Measurements from ENCODE around the gene PHF21A.

Gene PHF21A

DNA sequence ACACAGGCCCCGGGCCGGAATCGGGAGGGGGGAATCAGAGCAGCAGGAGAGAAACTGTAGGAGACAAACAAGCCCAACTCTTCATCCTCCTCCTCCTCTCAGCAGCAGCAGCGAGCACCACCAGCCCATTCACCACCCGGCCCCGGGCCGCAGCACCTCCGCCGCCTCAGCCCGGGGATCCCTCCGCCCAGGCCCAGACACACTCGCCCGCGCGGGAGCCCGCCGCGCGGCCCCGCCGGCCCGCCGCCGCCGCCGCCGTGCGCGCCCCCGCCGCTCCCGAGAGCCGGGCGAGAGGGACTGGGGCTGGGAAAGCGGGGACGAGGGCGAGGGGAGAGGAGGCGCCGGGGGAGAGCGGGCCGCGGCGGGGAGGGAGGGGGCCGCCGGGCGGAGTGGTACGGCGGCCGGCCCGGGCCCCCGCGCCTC lies at the start of gene PHF21A:
PHF21A (minus strand) TSS at position 154 of the 423 bp plus-strand sequence. CDS start 37,235 bp downstream, outside the sequence.
- DNase-seq (ENCODE audit: low read depth in 2 of 2, low spot score in 1 of 2), result peak; percentile 64 to 74

DNA sequence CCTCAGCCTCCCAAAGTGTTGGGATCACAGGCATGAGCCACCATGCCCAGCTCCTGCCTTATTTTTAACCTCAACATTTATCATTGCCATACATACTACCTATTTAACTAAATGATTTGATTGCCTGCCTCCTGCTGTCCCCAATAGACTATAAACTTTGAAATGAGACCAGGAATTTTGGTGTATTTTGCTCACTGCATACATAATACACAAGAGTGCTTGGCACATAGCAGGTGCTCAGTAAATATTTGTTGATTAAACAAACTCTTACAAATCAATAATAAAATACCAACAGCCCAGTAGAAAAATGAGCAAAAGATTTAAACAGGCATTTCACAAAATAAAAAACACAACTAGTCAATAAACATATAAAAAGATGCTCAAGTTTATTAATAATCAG lies 49.5 kb upstream of the PHF21A start:
- no peak for DNase-seq (ENCODE audit: low read depth in 2 of 2, low spot score in 1 of 2)

DNA sequence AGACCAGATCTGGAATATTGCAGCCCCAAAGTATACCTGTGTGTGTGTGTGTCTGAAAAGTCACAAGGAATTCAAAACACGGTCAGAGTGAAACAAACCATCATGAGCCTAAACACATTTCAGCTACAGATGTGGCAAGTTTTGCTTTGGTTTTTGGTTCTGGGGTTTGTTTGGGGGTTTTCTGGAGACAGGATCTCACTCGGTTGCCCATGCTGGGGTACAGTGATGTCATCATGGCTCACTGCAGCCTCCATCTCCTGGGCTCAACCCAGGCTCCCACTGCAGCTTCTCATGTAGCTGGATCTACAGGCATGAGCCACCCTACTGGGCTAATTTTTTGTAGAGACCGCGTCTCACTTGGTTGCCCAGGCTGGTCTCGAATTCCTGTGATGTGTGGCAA lies 41.4 kb upstream of the PHF21A start:
- no peak for DNase-seq (ENCODE audit: low read depth in 2 of 2, low spot score in 1 of 2)

DNA sequence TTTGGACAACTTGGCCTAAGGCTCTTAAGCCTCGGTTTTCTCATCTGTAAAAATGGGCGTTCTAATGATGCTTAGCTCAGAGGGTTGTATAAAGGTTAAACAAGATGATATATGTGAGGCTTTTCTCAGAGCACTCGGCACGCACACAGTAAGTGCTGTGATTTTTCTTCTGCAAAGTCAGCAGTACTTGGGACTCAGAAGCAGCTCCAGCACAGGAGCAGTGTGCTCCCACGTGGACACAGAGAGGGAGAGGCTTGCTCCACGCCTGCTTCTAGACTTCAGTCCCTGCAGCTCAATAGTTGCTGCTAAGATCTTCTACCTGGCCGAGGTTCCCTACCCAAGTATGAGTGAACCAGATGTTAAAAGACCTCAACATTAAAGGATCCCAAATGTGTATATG lies 39.9 kb upstream of the PHF21A start:
- DNase-seq (ENCODE audit: low read depth in 2 of 2, low spot score in 1 of 2), result no peak

DNA sequence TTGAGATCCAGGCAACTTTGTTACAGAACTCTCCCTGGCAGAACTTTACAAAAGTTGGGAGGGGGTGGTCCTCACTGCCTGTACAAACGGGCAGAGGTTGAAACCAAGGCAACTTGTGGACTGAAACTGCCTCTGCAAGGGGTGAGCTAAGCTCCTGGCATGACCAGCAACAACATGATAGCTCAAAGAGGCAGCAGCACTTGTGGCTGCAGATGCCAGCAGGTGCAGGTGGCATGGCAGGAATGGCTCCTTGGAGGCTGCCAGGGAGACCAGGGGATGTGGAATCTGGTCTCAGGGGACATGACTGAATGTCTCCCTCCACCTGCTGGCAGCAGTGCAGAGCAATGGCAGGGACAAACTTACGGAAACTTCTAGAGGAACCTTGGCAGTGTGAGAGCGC lies 38.8 kb upstream of the PHF21A start:
- DNase-seq (ENCODE audit: low read depth in 2 of 2, low spot score in 1 of 2), result no peak

DNA sequence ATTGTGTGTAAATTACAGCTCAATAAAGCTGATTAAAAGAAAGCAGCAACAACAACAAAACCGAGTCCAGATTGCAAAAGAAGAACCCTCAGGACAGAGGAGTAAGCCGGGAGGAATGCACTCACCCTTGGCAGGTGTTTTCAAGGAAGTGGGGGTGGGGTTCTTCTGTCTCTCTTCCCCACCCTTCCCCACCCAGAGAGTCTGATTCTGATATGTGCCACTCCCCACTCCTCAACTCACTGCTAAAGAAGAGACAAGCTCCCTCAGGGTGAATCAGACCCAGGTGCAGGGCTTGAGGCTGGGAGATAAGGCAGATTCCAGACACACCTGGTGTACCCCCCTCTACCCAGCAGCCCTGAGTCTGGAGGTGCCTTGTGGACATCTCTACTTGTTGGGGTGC lies 38.4 kb upstream of the PHF21A start:
- DNase-seq (ENCODE audit: low read depth in 2 of 2, low spot score in 1 of 2), result no peak

DNA sequence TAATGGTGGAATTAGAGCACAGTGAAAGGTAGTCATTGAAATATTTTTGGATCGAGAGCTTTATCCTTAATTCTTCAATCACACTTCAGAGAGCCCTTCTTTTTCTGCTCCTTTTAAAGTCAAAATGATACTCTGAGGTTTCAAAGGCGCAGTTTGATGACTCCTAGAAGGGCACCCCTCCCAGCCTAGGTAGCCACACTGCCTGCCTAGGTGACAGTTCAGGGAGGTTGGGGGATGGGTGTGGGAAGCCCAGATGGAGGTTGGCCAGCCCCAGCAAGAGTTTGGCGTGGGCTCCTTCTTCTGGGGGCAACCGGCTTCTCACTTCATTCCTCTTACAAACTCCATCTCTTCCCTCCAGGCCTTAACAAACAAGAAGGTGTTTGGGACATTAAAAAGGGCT lies 28.6 kb upstream of the PHF21A start:
- no peak for DNase-seq (ENCODE audit: low read depth in 2 of 2, low spot score in 1 of 2)

DNA sequence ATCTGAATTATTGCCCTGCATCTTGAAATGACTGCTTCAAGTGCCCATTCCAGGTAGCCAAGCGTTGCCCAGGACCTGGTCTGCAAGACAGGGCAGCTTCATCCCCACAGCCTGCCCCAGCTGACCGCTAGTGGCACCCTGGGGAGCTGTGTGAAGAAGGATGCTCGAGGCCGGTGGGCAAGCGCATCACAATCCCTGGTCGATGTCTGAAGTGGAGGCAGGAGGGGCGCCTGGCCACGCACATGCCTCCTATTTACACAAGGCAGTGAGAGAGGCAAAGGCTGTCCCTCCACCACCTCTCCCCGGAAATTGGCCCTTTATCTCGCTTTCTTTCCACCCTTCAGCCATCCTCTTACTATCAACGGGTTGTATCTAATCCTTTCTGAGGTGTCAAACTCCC lies 28.1 kb upstream of the PHF21A start:
- DNase-seq (ENCODE audit: low read depth in 2 of 2, low spot score in 1 of 2), result no peak

DNA sequence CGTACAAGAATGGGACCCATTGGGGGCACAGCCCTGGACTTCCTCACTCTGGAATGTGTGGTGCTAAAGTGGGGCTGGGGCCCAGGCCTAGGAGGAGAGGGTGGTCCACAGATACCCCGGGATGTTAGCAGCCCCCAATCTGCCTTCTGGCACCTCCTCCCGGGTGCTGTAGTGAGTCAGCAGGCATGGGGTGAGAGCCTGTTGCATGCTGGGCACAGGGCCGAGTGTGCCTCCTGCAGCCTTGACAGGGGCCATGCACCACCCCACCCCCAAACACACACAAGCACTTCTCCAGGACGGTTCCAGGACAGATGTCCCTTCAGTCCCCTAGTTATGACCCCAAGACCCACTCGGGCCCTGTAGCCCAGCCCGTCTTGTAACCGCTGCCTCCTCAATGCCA lies 23.5 kb upstream of the PHF21A start:
- no peak for DNase-seq (ENCODE audit: low read depth in 2 of 2, low spot score in 1 of 2)

DNA sequence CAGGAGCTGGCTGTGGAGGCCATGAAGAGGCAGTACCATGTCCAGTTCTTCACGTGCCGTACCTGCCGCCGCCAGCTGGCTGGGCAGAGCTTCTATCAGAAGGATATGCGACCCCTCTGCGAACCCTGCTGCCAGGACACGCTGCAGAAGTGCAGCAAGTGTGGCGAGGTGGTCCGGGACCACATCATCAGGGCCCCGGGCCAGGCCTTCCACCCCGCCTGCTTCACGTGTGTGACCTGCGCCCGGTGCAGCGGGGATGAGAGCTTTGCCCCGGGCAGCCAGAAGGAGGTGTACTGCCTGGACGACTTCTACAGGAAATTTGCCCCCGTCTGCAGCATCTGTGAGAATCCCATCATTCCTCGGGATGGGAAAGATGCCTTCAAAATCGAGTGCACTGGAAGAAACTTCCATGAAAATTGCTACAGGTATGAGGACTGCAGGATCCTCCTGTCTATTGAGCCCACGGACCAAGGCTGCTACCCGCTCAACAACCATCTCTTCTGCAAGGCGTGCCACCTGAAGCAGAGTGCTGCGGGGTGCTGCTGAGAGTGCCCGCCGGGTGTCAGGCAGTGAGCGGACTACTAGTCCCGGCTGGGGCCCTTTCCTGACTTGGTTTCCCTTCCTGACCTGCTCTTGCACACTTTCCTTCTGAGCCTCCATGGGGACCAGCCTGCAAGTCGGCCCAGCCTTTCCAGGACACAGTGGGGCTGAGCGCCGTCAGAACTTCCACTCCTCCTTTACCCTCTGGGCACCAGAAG lies 22.0 kb upstream of the PHF21A start:
- no peak for DNase-seq (ENCODE audit: low read depth in 2 of 2, low spot score in 1 of 2)

DNA sequence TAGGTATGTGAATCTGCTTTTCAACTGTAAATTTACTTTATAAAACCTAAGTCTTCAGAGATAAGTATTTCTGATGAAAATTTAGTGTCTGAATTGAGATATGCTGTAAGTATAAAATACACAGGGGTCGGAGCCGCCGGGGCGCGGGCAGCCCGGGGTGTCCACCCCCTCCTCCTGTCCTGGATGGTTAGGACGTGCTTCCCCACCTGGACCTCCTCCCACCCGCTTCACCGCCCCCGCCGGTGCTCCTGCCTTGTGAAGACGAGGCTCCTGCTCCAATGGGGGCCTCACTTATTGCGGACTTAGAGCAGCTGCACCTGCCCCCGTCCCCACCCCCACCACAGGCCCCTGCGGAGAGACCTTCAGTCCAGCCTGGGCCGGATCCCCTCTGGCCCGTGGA lies 21.3 kb upstream of the PHF21A start:
- DNase-seq (ENCODE audit: low read depth in 2 of 2, low spot score in 1 of 2), result no peak

DNA sequence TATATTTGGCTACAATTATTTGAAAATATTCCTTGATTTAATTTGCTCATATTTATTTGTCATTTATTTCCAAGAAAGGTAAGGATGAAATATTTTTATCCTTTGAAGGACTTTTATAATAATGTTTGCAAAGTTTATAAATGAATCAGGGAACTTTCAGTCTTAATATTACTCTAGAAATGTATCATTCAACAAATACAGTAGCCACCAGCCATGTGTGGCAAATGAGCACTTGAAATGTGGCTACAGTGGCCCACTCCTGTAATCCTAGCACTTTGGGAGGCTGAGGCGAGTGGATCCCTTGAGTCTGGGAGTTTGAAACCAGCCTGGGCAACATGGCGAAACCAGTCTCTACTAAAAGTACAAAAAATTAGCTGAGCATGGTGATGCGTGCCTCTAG lies 20.3 kb upstream of the PHF21A start:
- no peak for DNase-seq (ENCODE audit: low read depth in 2 of 2, low spot score in 1 of 2)

DNA sequence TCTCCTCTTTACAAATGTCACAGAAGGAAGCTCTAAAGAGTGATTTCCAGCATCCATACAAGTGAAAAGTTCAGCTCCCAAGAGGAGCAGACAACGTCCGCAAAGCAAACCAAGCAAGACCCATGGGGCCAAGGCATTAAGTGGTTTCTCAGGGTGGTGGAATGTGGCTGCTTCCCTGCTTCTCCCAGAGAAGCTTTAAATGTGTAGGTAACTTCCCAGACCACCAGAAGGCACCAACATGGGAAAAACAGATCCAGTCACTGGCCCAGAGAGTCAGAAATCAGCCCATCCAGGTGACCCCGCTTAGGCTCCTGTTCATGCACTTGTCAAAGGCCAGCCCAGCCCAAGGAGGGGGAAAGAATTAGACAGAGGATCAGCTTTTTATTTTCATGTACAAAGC lies 13.3 kb upstream of the PHF21A start:
- DNase-seq (ENCODE audit: low read depth in 2 of 2, low spot score in 1 of 2), result no peak

DNA sequence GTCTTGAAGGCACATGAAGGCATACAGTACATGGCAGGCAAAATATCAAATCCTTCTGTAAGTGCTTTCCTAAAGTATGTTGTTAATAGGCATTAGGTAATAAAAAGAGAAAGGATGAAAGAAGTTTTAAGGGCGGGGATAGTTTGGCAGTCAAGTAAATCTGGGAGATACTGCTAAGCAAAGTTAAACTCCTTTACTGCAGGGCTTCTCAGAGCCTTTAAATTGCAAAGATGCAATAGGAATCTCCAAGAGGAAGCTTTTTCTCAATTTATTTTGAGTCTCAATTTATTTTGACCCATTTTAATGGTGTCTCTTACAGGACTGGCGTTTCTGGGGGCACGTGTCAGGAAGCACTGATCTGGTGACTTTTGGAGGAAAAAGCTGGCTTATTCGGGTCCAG lies 12.8 kb upstream of the PHF21A start:
- DNase-seq (ENCODE audit: low read depth in 2 of 2, low spot score in 1 of 2), result no peak

DNA sequence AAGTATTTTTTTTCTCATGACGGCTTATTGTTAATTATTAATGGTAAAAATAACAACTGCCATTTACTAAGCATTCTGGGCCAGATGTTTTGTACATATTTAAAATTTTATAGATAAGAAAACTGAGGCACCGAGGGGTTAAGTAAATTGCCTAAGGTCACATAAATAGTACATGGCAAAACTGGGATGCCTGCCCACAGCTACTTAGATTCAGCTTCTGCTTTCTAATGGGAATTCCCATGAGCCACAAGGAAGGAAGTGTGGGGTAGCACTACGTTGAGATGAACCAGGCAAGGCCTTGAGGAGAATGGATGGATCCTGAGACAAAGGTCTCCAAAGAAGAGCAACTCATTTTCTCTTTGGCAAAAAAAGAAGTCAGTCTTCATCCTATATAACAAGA lies 11.9 kb upstream of the PHF21A start:
- DNase-seq (ENCODE audit: low read depth in 2 of 2, low spot score in 1 of 2), result no peak

DNA sequence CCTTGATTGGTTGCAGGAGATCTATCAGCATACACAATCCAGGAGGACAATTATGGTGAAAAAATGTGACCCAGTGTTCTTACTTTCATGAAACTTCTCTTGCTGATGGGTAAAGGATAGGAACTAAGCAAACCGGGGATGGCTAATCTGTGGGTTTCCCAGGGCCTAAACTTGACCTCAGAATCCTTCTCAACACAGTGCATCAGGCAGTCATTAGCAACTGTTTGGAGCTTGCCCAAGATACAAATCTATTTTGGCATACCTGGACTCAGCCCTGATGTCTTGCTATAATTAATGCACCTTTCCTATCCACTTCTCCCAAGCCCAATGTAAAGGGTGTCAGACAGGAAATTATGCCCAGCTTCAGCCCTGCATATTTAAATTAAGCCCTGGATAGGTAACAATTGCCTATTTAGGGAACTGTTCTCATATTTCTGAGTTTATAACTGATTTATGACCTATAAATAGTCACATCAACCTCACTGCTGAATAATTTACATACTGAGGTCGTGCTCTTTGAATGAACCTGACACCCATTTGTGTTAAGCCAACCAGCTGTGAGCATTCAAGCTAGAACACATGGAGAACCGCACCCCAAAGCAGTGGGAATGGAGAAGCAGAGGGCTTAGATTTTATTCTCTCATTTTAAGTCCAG lies 9.2 kb upstream of the PHF21A start:
- no peak for DNase-seq (ENCODE audit: low read depth in 2 of 2, low spot score in 1 of 2)

DNA sequence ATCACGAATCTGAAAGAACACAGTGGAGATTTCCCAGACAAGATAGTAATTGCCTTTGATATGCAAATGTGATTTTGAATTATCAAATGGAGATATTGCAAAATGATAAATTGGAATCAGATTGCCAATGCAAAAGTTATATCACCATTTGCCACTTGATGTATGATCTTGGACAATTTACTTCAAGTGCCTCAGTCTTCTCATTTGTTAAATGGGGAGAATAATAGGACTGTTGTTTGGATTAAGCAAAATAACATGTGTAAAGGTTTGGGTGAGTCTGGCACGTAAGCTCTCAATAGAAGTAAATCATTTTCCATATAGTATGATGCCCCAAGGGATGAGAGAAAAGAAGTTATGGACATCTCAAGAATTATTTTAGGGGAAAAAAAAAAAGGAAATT lies 7.9 kb upstream of the PHF21A start:
- no peak for DNase-seq (ENCODE audit: low read depth in 2 of 2, low spot score in 1 of 2)

DNA sequence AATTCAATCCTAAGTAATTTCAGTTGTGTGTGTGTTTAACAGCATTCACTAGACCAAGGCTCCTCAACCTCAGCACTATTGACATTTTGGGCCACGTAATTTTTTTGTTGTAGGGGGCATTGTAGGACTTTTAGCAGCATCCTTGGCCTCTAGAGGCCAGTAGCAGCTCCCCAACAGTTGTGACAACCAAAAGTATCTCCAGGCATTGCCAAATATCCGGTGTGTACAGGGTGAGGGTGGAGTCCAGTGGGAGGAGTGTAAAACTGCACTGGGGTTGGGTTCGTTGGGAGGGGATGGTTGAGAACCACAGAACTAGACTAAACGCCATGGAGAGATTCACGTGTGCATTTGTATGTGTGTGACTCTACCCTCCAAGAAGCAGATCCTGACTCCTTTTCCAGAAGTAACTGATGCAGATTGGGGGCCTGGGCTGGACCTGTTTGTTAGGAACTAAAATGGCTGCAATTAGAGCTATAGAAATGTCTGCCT lies 5.9 kb upstream of the PHF21A start:
- peak in 1 of 2 donors; percentile 29 for DNase-seq (ENCODE audit: low read depth in 2 of 2, low spot score in 1 of 2)

DNA sequence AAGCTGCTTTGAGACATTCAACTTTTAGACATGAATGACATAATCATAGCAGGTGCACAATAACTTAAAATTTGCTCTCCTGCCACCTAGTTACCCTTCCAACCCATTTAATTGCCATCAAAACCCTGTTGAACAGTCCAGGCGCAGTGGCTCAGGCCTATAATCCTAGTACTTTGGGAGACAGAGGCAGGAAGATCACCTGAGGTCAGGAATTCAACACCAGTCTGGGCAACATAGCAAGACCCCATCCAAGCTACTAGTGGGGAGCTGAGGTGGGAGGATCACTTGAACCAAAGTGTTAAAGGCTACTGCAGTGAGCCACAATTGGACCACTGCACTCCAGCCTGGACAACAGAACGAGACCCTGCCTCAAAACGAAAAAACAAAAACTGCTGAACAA lies 4.0 kb upstream of the PHF21A start:
- no peak for DNase-seq (ENCODE audit: low read depth in 2 of 2, low spot score in 1 of 2)

DNA sequence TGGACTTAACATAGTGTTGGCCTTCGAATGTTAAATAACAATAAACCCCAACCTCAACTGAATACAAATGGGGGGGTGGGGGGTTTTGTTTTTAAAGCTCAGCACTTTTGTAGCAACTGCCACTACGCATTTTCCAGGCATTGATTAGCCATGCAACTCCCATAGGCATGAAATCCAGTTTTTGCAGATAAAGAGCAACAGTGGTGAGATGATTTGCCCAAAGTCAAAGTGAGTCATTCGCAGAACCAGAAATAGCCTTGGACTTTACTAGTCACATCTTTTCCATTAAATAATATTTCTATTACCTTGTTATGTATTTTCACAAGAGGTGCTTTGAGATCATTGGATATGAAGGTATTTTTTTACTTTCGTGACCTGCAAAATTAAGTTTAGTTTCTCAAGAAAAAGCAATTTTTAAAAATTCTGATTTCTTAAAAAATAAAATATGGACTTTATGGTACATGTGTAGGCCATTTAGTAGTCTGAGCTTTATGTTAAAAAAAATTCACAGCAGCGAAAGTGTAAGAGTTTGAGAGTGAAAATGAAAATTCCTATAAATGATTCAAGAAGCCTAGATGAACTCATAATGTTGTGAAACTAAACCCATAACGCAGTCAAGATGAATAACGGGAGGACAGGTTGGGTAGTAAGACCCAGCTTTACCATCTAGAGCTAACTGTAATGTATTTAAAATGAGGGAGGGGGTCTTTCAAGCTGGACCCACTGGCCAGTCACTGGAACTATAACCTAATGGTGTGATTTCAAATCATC lies 1.9 kb upstream of the PHF21A start:
- no peak for DNase-seq (ENCODE audit: low read depth in 2 of 2, low spot score in 1 of 2)

DNA sequence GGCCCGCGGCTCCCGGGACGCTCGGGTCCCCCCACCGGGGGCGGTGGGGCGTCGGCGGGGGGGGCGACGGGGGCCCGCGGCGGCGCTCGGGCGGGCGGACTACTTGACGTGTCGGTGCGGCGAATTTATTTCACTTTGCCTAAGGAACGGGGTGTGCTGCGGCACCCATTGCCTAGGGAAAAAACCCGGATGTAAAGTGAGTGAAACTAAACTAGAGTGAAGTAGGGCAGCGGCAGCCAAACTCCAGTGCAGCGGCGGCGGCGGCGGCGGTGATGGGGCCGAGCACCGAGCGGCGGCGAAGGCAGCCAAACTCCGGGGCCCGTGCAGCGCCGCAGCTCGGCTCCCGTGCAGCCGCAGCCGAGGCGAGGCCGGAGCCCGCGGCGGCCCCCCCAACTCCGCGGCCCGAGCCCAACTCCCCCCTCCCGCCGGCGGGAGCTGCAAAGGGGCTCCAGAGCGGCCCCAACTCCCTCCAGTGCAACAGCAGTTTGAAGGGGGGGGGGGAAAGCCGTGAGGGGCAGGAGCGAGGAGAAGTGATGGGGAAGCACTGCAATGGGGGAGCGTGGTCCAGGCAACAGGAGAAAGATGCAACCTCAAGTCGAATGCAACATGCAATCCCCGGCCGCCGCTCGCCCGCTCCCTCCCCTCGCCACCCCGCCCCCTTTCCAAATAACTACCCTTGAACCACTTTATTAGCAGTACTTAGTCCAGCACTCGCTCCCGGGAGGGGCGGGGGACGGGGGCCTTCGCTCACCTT lies 647 bp upstream of the PHF21A start:
- peak; percentile 41 to 45 for DNase-seq (ENCODE audit: low read depth in 2 of 2, low spot score in 1 of 2)

Measured in stimulated activated CD8-positive, alpha-beta memory T cell treated with anti-CD3 and anti-CD28 coated beads, Interleukin-4, amount 100 ng/mL, for 1 hour (primary cell).